Hematopoietic multipotent progenitor cell treated with erythropoietin and hydrocortisone succinate and interleukin-3 and kit ligand, for 8 days (in vitro differentiated cells): ENCODE results near the gene SMR3A.

Experiments used
- DNase-seq: peaks from one replicate; pipeline ENCODE4 v3.0.0-alpha.2; 2015

The SMR3A gene

DNA sequence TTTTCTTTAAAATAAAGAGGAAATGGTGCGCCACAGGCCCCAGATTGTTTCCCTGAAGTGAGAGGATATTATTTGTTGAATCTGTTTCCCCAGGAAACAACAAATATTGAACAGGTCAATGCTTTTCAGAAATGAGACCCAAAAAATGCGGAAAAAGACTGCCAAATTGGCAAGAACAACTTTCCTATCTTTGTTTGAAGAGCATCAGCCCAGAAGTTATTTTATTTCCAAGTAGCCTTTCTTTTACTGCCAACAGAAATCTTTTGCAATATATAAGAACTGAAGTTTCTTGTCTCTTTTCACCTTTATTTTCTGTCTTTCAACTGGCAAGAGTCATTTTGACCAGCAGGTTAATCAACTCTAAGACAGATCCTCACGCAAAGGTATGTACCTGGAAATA, at the start of gene SMR3A:
TSS of gene SMR3A (plus strand) at position 301 of the 400 bp plus-strand sequence. CDS start 1,356 bp downstream, outside the sequence.
- DNase-seq, result no peak

DNA sequence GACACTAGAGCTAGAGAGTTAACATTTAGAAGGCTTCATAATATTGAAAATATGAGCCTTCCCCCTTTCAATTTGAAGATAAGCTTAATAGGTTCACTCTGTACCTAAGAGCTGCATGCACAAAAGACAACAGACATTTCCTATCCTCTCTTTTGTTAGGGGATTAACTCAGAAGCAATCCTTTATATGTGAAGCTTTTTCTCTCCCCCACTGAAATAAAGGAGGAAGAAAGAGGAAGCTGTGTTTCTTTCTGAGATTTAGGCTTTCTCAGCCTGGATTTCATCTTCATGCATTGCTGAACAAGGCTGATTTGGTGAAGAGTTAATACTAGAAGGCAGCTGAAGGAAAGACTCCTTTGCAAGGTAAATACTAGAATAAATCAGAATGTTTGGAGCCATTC, 46.8 kb upstream of the SMR3A start:
- DNase-seq, result no peak

DNA sequence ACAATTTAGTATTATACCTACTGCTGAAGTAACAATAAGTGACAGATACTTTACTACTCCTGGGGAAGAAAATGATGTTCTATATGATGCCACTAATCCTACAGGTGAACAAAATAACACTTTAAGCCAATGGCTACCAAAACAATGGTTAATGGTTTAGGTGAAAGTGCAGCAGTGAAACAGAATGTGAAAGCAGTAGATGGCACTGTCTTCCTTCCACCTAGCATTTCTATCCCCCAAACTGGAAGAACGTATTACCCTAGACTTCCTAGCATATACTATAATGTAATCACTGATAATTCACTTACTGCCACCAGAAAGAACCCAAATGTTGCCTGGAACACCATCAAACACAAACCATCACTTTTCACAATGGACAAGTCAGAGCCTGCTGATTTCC, 44.6 kb upstream of the SMR3A start:
- no peak for DNase-seq

DNA sequence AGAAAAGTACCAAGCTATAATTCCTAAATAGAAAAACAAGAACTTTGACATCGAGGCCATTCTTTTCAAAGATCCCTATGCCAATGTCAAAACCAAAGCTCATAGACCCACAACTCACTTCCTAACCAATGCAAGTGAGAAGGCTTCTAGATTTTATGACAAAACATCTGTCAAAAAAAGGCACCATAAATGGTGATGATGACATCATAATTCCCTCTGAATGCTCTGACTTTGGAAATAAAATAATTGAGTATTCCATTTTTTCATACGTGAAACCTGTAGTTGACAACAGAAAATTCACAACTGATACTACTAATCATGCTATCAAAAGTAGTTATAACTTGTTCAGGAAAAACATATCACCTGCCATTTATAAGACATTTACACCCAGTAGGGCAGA, 34.5 kb upstream of the SMR3A start:
- no peak for DNase-seq

DNA sequence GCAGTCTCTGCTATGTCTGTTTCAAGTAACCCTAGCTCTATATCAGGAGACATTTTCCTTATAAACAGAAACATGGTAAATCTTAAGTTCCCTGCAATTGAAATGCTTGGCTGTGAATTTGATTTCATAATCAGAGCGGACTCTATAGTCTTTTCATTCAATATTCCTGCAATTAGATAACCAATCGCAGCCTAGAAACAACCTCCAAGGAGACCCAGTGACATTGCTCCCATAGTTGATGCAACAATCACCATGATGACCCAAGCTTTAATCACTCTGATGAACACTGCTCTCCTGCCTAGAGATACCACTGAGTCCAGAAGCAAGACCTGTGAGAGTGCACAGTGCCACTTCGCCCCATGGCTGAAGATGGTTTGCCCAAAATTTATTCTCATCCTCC, 25.9 kb upstream of the SMR3A start, which contains the start of gene CABS1:
TSS of gene CABS1 (plus strand) at position 301 of the 400 bp plus-strand sequence. CDS start at position 360, 59 bp downstream.
- DNase-seq, result no peak

DNA sequence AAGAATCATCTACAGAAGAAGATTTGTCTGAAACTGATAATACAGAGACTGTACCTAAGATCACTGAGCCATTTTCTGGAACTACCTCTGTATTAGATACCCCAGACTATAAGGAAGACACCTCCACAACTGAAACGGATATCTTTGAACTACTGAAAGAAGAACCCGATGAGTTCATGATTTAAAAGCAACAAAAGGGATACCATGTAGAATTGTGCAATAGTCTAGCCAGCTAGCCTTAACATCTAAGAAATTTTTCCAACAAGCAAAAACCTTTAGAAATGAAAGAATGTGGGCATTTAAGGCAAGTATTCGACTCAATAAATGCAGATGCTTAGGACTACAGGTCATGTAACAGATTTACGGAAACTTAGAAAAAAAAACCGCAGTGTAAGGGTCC, 24.5 kb upstream of the SMR3A start:
- DNase-seq, result no peak

DNA sequence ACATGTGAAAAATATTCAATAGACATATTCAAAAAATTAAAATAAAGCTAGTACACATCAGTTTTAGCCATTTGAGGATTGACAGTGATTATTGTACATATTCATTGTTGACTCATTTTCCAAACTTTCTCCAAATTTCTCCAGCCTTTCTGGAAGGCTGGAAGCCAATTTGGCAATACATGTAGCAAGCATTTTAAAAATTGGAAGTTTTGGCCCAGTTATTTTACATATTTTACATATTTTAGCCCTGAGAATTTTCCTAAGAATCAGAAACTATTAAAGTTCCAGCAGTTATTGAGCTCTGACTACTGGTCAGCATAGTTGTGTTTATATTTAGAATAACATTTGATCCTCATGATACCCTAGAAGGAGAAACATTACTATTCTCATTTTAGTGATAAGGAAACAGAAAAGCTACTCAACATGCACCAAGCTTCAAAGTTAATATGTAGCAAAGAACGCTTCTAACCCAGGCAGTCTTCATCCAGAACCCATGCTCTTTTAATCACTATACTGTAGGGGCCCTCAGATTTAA, 22.6 kb upstream of the SMR3A start:
- DNase-seq, result no peak

DNA sequence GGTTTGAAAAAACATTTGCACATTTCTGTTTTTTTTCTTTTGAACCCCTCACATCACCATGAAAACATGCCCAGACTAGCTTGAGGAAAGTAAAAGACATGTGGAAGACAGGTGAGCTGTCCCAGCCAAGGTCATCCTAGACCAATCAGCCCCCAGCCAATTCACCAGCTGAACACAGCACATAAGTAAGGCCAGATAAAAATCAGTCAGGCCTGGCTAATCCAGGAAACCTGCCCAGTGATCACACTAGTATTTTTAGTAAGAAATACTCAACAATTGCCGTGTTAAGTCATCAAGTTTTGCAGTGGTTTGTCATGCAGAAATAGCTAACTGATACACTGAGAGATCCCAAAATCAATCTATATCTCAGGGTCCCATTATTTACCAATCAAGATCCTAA, 4.4 kb upstream of the SMR3A start:
- DNase-seq, result no peak

DNA sequence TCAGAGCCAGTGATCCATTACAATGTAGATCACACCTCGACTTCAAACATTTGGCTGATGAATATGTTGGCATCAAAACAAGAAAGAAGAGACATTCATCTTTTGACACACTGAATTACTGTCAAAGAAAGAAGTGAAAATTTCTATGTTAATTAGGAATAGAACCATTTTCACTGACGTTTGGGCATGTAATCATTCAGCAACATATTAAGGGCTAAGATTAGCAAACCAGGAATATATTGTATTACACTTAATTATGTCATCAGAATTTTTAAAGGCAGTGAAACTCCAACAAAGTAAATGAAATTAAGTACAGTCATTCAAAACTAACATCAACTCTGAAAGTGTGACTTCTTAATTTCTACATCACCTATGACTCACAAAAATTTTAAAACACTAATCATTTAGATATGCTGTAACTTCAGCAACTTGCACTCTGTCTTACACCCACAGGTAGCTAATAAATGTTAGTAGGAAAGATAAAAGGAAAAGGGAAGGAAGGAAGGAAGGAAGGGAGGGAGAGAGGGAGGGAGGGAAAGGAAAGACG, 1.4 kb upstream of the SMR3A start:
- no peak for DNase-seq

DNA sequence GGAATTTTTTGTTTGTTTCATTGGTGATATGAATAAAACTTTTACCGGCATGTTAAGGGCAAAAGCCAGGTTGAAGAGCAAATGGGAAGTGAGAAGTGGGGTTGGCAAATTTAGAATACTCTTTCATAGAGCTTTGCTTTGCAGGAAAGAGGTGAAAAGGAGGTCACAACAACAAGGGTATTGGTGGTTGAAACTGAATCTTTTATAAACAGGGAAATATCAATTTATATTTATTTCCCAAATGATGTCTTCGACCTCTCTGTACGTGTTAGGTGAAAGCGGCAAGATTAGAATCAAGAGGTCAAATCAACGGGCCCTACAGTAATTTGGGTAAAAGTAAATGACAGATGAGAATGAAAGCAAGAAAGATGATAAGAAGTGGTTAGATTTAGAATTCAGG, 3.4 kb downstream of the SMR3A start:
- DNase-seq, result no peak

DNA sequence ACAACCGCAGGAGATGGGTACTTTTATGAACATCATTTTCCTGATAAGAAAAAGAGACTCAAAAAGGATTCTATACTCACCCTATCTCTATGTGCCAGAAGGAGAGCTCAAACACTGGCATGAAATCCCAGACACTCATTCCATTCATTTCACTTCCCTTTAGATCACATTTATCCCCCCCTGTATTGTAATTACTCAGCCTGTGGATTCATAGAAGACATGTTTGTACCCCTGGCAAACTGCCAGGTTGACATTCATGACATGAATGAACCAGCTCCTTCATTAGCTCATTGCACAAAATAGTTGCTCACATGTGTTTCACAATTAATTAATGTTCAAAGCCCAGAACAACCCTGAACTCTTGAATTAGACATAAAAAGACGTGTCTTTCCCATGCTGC, 4.9 kb downstream of the SMR3A start:
- DNase-seq, result no peak

DNA sequence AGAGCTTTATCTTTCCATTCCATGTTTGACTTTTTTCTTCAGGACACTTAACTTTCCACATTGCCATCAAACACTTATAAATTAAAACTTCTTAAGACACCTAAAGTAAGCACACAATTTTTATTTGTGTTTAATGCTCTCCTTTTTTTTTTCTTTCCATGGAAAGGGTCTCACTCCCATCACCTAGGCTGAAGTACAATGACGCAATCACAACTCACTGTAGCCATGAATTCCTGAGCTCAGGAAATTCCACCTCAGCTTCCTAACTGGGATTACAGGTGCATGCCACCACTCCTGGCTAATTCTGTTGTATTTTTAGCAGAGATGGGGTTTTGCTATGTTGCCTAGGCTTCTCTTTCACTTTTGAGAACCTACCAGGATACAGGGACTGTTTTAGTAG, 7.3 kb downstream of the SMR3A start:
- no peak for DNase-seq

DNA sequence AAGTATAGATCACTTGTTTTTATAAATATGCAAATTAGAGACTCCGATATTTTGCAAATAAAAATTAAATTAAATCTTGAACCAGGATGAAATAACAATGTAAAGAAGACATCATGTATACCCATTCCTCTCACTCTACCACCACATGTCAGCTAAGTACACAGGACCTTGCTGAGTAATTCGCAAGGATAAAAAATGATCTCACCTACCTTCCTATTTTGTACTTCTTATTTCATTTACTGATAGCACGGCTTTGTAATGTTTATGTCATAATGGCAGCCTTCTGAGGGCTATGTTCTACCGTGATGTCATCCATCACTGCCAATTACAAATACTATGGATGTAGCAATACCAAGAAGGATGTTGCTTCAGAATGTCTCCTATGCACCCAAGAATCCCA, 11.4 kb downstream of the SMR3A start:
- DNase-seq, result no peak

DNA sequence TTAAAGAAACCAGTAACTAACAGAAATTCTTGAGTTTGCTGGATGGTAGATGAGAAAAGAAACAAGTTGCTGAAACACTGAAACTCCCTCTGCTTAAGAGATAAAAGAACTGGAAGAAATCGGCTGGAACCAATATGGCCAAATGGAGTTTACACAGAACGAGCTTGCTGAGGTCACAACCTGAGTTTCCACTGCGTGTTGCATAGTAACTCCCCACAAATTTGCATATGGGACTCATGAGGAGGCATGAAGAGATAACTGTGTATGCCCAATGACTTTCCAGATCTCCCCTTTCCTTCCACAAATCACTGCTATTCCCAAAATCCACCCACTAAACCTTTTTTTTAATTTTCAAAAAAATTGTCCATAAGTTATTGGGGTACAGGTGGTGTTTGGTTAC, 12.2 kb downstream of the SMR3A start:
- no peak for DNase-seq

DNA sequence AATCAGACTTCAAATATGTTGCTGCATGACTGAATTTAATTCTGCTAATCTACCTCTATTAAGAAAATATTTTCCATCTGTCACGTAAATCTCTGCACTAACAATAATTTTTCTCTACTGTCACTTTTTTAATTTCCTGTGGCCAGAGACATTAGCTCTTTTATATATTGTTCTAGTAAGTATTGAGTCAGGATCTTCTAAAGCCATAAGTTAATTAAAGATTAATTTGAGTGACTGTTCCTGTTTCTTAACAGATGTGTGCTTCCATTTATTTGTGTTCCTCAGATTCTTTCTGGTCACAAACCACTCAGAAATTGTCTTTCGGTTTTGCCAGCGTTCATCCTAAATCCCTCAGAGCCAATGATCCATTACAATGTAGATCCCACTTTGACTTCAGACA, 20.0 kb downstream of the SMR3A start:
- no peak for DNase-seq

DNA sequence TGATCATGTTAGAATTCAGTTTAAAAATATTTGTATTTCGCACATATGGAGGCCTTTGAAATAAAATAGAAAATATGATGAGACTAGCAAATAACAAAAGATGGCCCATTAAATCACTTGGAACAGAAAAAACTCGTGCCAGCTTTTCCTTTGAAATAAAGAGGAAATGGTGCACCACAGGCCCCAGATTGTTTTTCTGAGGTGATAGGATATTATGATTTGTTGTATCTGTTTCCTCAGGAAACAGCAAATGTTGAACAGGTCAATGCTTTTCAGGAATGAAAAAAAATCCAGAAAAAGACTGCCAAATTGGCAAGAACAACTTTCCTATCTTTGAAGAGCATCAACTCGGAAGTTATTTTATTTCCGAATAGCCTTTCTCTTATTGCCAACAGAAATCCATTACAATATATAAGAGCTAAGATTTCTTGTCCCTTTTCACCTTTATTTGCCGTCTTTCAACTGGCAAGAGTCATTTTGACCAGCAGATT, 22.2 kb downstream of the SMR3A start, which contains the start of gene SMR3B:
TSS of gene SMR3B (plus strand) at position 441 of the 491 bp plus-strand sequence. CDS start 1,380 bp downstream, outside the sequence.
- DNase-seq, result no peak

DNA sequence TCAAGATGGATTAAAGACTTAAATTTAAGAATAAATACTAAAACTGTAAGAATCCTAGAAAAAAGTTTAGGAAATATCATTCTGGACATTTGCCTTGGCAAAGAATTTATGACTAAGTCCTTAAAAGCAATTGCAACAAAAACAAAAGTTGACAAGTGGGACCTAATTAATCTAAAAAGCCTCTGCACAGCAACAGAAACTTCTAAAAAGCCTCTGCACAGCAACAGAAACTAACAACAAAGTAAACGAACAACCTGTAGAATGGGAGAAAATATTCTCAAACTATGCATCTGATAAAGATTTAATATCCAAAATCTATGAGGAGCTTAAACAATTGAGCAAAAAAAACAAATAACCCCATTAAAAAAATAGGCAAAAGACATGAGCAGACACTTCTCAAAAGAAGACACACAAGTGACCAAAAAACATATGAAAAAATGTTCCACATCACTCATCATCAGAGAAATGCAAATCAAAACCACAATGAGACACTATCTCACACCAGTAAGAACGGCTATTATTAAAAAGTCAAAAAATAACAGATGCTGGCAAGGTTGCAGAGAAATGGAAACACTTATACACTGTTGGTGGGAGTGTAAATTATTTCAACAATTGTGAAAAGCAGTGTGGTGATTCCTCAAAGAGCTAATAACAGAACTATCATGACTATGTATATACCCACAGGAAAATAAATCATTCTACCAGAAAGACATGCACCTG, 31.7 kb downstream of the SMR3A start:
- no peak for DNase-seq

DNA sequence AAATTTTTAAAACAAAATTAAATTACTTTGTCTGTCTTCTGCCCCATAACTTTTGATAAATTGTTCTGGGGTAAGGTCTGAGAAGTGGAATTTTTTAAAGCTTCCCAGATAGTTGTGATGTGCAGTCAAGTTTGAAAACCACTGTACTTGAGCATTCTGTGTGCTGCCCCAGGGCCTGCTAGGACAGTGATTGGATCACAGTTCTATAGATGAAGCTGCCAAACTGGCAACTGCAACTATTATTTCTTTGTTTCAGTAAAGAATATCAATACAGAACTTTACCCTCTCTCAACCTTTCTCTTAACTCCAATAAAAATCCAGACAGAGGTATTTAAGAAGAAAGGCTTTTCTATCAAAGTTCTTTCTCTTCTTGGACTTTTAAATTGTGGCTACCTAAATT, 37.0 kb downstream of the SMR3A start, which contains the start of gene OPRPN:
TSS of gene OPRPN (plus strand) at position 361 of the 400 bp plus-strand sequence. CDS start 1,346 bp downstream, outside the sequence.
- DNase-seq, result no peak

DNA sequence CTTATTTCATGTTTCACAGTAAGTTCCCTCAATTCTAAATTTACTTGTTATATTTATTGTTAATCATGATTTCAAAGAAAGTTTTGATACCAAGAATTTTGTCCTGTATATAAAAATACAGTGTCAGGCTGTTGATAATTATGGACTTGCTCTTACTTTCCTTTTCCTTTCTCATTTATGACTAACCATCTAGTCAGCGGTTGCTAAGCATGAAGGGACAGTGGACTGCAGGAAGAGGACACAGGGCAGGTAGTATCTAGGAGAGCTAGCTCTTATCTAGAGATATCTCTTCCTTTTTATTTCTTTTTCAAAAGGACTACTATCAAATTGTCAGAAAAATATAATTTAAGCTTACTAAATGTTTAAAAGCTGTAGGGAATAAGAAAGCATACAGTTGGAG, 38.8 kb downstream of the SMR3A start:
- DNase-seq, result no peak

DNA sequence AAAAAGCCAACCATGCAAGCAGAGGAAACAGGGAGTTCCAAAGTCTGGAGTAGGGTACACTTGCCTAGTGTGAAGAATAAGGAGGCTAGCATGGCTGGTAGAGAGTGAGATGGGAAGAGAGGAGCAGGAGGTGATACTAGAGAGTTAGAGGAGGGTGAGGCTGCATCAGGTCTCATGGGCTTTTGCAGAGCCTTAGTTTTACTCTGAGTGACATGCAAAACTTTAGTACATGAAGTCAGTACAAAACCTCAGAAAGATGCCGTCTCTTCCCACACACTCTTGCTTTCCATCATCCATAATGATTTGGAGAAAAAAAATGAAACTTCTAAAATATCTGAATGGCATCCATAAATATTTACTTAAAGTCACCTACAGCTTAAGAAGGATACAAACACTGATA, 42.2 kb downstream of the SMR3A start:
- DNase-seq, result no peak

DNA sequence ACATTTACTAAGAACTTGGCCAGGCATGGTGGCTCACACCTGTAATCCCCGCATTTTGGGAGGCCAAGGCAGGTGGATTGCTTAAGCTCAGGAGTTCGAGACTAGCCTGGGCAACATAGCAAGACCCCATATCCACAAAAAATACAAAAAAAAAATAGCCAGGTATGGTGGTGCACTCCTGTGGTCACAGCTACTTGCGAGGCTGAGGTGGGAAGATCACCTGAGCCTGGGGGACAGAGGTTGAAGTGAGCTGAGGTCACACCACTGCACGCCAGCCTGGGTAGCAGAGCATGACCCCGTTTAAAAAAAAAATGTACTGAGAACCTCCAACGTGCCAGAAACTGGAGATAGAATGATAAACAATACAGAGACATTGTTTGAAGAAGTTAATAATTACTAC, 45.2 kb downstream of the SMR3A start:
- no peak for DNase-seq
